OCI-LY7 (cell line): ENCODE data around the gene HNMT.

Experiments
- EZH2phosphoT487 ChIP-seq: fragments of 200-600 bp; sonication (generic); IDR thresholded peaks from 2 replicates; pipeline ENCODE4 v1.6.1; 2018; ENCODE audit warnings: low read depth, borderline replicate concordance, mild to moderate bottlenecking, mixed run types, antibody characterized with exemption, low read length, moderate library complexity, mixed read lengths
- TF ChIP-seq, protein P1 (sequence below): fragments of 200-600 bp; sonication (generic); conservative IDR thresholded peaks from 2 replicates; pipeline ENCODE4 v1.5.1; 2014; ENCODE audit warnings: mild to moderate bottlenecking, antibody characterized with exemption, low read length, moderate library complexity, mixed read lengths

DNA sequence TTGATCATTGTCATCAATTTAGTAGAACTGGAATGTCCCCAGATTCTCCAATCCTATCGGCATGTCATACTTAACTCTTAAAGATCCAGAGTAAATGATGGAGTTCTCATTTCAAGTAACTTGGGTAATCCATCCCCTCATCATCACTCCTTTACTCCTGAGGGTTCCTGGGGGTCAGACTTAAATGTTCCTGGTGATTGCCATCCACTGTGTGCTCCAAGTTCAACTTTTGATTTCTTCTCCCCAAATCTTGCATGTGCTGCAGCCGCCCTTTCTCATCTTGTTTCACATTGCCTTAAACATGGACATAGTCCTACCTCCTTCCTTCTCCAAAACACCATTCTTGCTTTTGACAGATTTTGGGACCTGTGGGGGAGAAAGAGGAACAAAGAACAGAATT is 43.2 kb downstream of the HNMT start:
- TF ChIP-seq, protein P1, sequence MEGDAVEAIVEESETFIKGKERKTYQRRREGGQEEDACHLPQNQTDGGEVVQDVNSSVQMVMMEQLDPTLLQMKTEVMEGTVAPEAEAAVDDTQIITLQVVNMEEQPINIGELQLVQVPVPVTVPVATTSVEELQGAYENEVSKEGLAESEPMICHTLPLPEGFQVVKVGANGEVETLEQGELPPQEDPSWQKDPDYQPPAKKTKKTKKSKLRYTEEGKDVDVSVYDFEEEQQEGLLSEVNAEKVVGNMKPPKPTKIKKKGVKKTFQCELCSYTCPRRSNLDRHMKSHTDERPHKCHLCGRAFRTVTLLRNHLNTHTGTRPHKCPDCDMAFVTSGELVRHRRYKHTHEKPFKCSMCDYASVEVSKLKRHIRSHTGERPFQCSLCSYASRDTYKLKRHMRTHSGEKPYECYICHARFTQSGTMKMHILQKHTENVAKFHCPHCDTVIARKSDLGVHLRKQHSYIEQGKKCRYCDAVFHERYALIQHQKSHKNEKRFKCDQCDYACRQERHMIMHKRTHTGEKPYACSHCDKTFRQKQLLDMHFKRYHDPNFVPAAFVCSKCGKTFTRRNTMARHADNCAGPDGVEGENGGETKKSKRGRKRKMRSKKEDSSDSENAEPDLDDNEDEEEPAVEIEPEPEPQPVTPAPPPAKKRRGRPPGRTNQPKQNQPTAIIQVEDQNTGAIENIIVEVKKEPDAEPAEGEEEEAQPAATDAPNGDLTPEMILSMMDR, result no peak
- TF ChIP-seq EZH2phosphoT487, result no peak
